HL-60 (cell line): ENCODE results near the gene ERC2.

Source experiments
- DNase-seq, 2 experiments: peaks; one replicate each; pipeline ENCODE4 v3.0.0-alpha.2; 2010 to 2020; ENCODE audit warnings: low read depth in 1 of 2, low spot score in 1 of 2
- H3K27ac ChIP-seq: fragments of 250-450 bp; sonication (Bioruptor Pico); replicated peaks from 2 replicates; pipeline ENCODE4 v1.5.1; 2020; ENCODE audit warnings: mild to moderate bottlenecking, moderate library complexity
- H3K27me3 ChIP-seq: fragments of 250-450 bp; sonication (Bioruptor Pico); 2 replicates; pipeline ENCODE4 v1.5.1; 2021; ENCODE audit warnings: mild to moderate bottlenecking, moderate library complexity; ENCODE audit not compliant: insufficient read depth, poor library complexity, severe bottlenecking
- H3K4me3 ChIP-seq: replicated peaks from 2 replicates; pipeline ENCODE4 v1.5.1; 2011; ENCODE audit warnings: mild to moderate bottlenecking, control low read depth, low read length; ENCODE audit not compliant: insufficient read depth
- GABPA ChIP-seq: IDR thresholded peaks from 2 replicates; pipeline ENCODE4 v1.6.1; 2012; ENCODE audit warnings: low read depth
- POLR2AphosphoS5 ChIP-seq: IDR thresholded peaks from 2 replicates; pipeline ENCODE4 v1.6.1; 2012; ENCODE audit warnings: low read depth
- SPI1 ChIP-seq: IDR thresholded peaks from 2 replicates; pipeline ENCODE4 v1.6.1; 2012; ENCODE audit warnings: low read depth, mild to moderate bottlenecking, borderline replicate concordance
- TF ChIP-seq, protein P1 (sequence below): IDR thresholded peaks from one replicate; pipeline ENCODE4 v1.5.1; 2011; ENCODE audit warnings: low read length, control low read depth, inconsistent platforms; ENCODE audit not compliant: insufficient read depth
- TF ChIP-seq, protein P2 (sequence below): IDR thresholded peaks from 2 replicates; pipeline ENCODE4 v1.6.1; 2012; ENCODE audit warnings: low read depth; ENCODE audit not compliant: insufficient replicate concordance

ERC2 gene

DNA sequence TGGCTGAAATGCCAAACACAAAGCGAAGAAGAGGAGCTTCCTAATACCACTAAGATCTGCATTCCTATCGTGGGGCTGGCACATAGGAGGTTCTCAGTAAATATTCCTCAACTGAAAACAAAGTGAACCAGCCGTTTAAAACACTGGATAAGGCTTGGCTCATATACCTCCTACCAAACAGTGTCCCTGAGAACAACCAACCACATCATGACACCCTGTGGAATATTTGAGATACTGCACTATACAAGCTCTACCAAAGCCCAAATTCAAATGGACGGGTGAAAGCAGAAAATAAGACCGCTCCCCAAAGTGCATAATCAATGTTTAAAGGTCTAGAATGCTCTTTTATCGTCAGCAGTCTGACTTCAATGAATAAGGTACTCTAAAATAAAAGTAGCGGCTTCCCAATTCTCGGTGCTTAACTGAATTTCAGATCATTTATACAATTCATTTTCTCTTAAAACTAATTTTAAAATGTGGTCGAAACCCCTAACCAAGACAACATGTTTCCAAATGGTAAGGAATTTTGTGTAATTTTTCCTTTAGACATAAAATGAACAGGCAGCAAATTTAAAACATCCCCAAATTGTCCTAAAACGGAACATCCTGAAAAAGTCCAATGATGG, 425.8 kb downstream of the ERC2 start:
- peak in 1 of 2 experiments; percentile 1 for DNase-seq
- TF ChIP-seq POLR2AphosphoS5 (no peak), SPI1 (no peak), GABPA (no peak)
- TF ChIP-seq, protein P1, sequence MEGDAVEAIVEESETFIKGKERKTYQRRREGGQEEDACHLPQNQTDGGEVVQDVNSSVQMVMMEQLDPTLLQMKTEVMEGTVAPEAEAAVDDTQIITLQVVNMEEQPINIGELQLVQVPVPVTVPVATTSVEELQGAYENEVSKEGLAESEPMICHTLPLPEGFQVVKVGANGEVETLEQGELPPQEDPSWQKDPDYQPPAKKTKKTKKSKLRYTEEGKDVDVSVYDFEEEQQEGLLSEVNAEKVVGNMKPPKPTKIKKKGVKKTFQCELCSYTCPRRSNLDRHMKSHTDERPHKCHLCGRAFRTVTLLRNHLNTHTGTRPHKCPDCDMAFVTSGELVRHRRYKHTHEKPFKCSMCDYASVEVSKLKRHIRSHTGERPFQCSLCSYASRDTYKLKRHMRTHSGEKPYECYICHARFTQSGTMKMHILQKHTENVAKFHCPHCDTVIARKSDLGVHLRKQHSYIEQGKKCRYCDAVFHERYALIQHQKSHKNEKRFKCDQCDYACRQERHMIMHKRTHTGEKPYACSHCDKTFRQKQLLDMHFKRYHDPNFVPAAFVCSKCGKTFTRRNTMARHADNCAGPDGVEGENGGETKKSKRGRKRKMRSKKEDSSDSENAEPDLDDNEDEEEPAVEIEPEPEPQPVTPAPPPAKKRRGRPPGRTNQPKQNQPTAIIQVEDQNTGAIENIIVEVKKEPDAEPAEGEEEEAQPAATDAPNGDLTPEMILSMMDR = no peak
- TF ChIP-seq, protein P2, sequence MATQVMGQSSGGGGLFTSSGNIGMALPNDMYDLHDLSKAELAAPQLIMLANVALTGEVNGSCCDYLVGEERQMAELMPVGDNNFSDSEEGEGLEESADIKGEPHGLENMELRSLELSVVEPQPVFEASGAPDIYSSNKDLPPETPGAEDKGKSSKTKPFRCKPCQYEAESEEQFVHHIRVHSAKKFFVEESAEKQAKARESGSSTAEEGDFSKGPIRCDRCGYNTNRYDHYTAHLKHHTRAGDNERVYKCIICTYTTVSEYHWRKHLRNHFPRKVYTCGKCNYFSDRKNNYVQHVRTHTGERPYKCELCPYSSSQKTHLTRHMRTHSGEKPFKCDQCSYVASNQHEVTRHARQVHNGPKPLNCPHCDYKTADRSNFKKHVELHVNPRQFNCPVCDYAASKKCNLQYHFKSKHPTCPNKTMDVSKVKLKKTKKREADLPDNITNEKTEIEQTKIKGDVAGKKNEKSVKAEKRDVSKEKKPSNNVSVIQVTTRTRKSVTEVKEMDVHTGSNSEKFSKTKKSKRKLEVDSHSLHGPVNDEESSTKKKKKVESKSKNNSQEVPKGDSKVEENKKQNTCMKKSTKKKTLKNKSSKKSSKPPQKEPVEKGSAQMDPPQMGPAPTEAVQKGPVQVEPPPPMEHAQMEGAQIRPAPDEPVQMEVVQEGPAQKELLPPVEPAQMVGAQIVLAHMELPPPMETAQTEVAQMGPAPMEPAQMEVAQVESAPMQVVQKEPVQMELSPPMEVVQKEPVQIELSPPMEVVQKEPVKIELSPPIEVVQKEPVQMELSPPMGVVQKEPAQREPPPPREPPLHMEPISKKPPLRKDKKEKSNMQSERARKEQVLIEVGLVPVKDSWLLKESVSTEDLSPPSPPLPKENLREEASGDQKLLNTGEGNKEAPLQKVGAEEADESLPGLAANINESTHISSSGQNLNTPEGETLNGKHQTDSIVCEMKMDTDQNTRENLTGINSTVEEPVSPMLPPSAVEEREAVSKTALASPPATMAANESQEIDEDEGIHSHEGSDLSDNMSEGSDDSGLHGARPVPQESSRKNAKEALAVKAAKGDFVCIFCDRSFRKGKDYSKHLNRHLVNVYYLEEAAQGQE = no peak
- H3K27me3 ChIP-seq = peaks cover 2% of the 10 kb centered on the region
- H3K4me3 ChIP-seq = no peak overlapping the region
- no peak overlapping the region for H3K27ac ChIP-seq

DNA sequence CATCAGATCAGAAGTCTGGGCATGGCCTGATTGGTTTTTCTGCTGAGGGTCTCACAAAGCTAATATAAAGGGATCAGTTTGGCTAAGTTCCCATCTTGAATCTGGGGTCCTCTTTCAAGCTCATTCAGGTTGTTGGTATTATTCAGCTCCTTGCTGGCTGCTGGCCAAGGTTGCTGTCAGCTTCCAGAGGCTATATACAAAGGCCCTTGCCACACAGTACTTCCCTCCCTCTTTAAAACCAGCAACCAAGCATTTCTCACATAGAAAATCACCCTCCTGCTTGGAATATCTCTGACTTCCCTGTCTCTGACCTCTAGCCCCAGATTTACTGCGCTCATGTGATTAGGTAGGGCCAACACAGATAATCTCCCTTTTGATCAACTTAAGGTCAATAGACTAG, 442.9 kb downstream of the ERC2 start:
- DNase-seq = no peak
- TF ChIP-seq SPI1 (no peak), GABPA (no peak), POLR2AphosphoS5 (no peak)
- TF ChIP-seq, protein P1 = no peak
- TF ChIP-seq, protein P2 = no peak
- H3K27ac ChIP-seq = no peak overlapping the region

GRCh38 chr3:56023546-56023945, 444.7 kb downstream of the ERC2 start:
- no peak for DNase-seq
- H3K27me3 ChIP-seq = no peaks in the 10 kb centered on the region
- no peak overlapping the region for H3K4me3 ChIP-seq
- no peak overlapping the region for H3K27ac ChIP-seq
- no peak for TF ChIP-seq POLR2AphosphoS5
- TF ChIP-seq, protein P2 = no peak
- TF ChIP-seq SPI1 = no peak
- no peak for TF ChIP-seq GABPA
- TF ChIP-seq, protein P1 = no peak

More for the DNA sequence above, 442.9 kb downstream of the ERC2 start:
- Histone ChIP-seq H3K4me3 (no peak overlapping the region), H3K27me3 (peaks cover 3% of the 10 kb centered on the region)
